Measurements from ENCODE around the gene UBE2E2. TPM values are rescaled to one million over a fixed set of nuclear protein-coding genes. Genes with fewer than 3 reads are reported as not detected.

Gene UBE2E2
- total RNA-seq, 1 donor from 2014 or later, result 61.3 TPM

DNA sequence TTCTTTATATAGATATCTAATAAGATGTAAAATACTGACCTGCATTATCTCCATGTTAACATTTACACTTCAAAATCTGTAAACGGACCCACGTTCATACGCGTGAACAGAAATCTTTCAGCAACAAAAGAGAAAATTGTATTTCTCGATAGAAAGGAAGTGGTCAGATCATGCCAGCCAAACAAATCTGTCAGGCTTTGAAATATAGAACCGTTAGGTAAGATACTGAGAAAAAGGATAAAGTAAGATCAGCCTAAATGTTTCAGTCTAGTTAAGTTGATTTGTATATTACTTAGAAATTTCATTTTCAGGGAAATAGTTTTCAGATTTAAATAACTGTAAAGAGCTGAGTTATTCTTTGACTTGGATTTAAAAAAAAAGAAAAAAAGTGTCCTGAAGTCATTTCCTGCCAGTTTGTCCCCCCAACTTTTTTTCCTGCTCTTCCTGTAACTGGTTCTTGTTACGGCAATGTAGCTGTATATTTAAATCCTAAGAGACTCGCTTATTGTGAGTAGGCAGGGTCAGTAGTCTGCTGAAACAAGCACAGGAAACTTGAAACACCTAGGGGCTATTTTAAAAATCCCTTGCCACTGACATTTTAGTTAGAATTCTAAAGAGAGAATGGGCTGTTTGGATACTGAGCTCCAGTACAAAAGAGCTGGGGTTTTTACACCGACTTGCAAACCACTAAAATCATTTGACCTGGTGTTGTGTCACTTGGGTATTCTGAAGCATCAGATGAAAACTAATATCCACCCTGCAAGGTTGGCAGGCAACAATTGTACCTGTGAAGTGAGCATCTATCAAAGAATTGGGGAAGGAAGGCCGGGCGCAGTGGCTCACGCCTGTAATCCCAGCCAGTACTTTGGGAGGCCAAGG is 237.5 kb downstream of the UBE2E2 start:
- FAIRE-seq (no peak), DNase-seq (ENCODE audit: low read depth) (no peak)
- Histone ChIP-seq H3K36me3 (ENCODE audit: control insufficient read depth, insufficient read depth, low read length) (no peaks in the 10 kb centered on the region), H3K4me3 (ENCODE audit: low read depth, low read length) (no peak overlapping the region), H3K27me3 (ENCODE audit: control insufficient read depth, insufficient read depth, low read length) (no peaks in the 10 kb centered on the region)
- TF ChIP-seq, protein P1, sequence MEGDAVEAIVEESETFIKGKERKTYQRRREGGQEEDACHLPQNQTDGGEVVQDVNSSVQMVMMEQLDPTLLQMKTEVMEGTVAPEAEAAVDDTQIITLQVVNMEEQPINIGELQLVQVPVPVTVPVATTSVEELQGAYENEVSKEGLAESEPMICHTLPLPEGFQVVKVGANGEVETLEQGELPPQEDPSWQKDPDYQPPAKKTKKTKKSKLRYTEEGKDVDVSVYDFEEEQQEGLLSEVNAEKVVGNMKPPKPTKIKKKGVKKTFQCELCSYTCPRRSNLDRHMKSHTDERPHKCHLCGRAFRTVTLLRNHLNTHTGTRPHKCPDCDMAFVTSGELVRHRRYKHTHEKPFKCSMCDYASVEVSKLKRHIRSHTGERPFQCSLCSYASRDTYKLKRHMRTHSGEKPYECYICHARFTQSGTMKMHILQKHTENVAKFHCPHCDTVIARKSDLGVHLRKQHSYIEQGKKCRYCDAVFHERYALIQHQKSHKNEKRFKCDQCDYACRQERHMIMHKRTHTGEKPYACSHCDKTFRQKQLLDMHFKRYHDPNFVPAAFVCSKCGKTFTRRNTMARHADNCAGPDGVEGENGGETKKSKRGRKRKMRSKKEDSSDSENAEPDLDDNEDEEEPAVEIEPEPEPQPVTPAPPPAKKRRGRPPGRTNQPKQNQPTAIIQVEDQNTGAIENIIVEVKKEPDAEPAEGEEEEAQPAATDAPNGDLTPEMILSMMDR (IDR thresholded peaks at IDR 0.05; ENCODE audit: insufficient read depth, low read length, severe bottlenecking), result no peak

DNA sequence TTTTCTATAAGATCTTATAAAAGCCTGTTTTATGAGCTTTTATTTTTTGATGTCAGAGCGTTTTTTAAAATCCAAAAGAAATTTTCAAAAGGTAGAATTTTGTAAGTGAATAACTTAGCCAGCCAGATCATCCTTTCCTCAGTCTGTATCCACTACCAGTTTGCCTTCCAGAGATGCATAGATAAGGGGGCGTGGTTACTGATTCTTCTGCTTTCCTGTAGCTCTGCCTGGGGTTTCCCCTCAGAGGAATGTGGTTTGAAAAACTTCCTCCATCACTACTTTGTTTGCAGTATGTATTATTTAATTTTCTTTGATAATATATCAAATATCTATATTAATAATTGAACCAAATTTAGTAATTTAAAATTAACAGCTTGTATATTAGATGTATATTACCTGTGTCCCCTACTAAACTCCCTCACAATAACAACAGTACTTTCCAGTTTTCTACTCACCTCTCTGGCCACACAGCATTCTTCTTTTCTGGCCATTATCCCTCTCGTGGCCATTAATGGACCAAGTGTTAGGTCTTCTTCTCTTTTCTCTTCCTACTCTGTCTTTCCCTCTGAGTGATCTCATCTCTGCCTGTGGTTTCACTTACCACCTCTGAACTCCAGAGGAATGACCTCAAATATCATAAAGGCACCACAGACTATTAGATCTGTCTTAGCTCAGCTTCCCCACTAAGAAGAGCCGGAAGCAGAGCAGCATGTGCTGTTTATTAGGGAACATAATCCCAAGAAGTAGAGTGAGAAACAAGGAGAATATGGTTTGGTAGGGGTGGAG is 239.7 kb downstream of the UBE2E2 start:
- FAIRE-seq (no peak), DNase-seq (ENCODE audit: low read depth) (no peak)
- Histone ChIP-seq H3K4me3 (ENCODE audit: low read depth, low read length) (no peak overlapping the region), H3K36me3 (ENCODE audit: control insufficient read depth, insufficient read depth, low read length) (no peaks in the 10 kb centered on the region), H3K27me3 (ENCODE audit: control insufficient read depth, insufficient read depth, low read length) (no peaks in the 10 kb centered on the region)
- TF ChIP-seq, protein P1 (IDR thresholded peaks at IDR 0.05; ENCODE audit: insufficient read depth, low read length, severe bottlenecking), result no peak

GRCh38 chr3:23444386-23444785 is 241.3 kb downstream of the UBE2E2 start:
- H3K36me3 ChIP-seq (ENCODE audit: control insufficient read depth, insufficient read depth, low read length), result no peaks in the 10 kb centered on the region
- DNase-seq (ENCODE audit: low read depth) (no peak), FAIRE-seq (no peak)
- TF ChIP-seq, protein P1 (IDR thresholded peaks at IDR 0.05; ENCODE audit: insufficient read depth, low read length, severe bottlenecking), result no peak
- H3K4me3 ChIP-seq (ENCODE audit: low read depth, low read length), result no peak overlapping the region
- H3K27me3 ChIP-seq (ENCODE audit: control insufficient read depth, insufficient read depth, low read length), result no peaks in the 10 kb centered on the region

DNA sequence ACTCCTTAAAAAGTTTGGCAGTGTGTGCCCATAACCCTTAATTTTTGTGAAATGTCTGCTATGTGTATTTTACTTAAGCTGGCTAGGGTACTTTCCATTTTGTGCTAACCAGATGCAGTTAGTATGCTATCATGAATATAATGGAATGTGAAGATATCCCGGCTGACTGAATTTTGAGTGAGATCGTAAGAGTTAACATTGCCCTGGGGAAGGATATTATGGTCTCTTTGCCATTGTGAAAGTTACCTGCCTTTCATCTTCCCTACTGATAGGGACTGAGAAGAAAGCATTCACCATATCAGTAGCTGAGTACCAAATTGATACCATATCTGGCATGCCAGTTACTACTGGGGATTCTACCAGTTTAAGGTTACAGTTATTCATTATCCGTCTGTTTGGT is 243.2 kb downstream of the UBE2E2 start:
- Histone ChIP-seq H3K27me3 (ENCODE audit: control insufficient read depth, insufficient read depth, low read length) (no peaks in the 10 kb centered on the region), H3K36me3 (ENCODE audit: control insufficient read depth, insufficient read depth, low read length) (no peaks in the 10 kb centered on the region), H3K4me3 (ENCODE audit: low read depth, low read length) (no peak overlapping the region)
- TF ChIP-seq, protein P1 (IDR thresholded peaks at IDR 0.05; ENCODE audit: insufficient read depth, low read length, severe bottlenecking), result no peak
- DNase-seq (ENCODE audit: low read depth) (no peak), FAIRE-seq (no peak)

- Histone ChIP-seq H3K4me3 (ENCODE audit: low read depth, low read length) (no peak overlapping the region), H3K27me3 (ENCODE audit: control insufficient read depth, insufficient read depth, low read length) (no peaks in the 10 kb centered on the region), H3K36me3 (ENCODE audit: control insufficient read depth, insufficient read depth, low read length) (no peaks in the 10 kb centered on the region)
- no peak for FAIRE-seq
- TF ChIP-seq, protein P1 (IDR thresholded peaks at IDR 0.05; ENCODE audit: insufficient read depth, low read length, severe bottlenecking), result no peak
- DNase-seq (ENCODE audit: low read depth), result no peak
These were observed 245.9 kb downstream of the UBE2E2 start for GRCh38 chr3:23448998-23449537.
